Neural progenitor cell (in vitro differentiated cells): ENCODE results near the gene GRM8.

ENCODE experiments used
- CTCF ChIP-seq: fragments of 200-600 bp; sonication (generic); IDR thresholded peaks from 2 replicates; pipeline ENCODE4 v1.5.1; 2017; ENCODE audit warnings: antibody characterized with exemption, mild to moderate bottlenecking
- EZH2 ChIP-seq: fragments of 200-600 bp; sonication (generic); IDR thresholded peaks from 2 replicates; pipeline ENCODE4 v1.6.1; 2017; ENCODE audit warnings: antibody characterized with exemption, mild to moderate bottlenecking, moderate library complexity
- EZH2phosphoT487 ChIP-seq: fragments of 200-600 bp; sonication (generic); IDR thresholded peaks from 2 replicates; pipeline ENCODE4 v1.6.1; 2017; ENCODE audit warnings: antibody characterized with exemption

- TF ChIP-seq EZH2 (no peak), CTCF (no peak), EZH2phosphoT487 (no peak)
Observed at GRCh38 chr7:126768836-126769235, 483.9 kb downstream of the GRM8 start.
